WTC11 (cell line): ENCODE data around the gene FYCO1. TPM values are rescaled to one million over a fixed set of nuclear protein-coding genes. Genes with fewer than 3 reads are reported as not detected.

ENCODE experiments used
- ATAC-seq: fragments of 200-7000 bp; cut with Tn5 transposase; 2 replicates; pipeline ENCODE4 v1.10.0; 2021; ENCODE audit warnings: mild to moderate bottlenecking, moderate library complexity
- CTCF ChIA-PET: fragments of 300-600 bp; sonication (Branson Sonifier 250); formaldehyde crosslinking; loops from one replicate; lab custom pipeline; 2021; ENCODE audit warnings: antibody characterized with exemption; lab: Charles Lee
- POLR2A ChIA-PET: fragments of 350-600 bp; sonication (Branson Sonifier 250); formaldehyde crosslinking; loops from one replicate; lab custom pipeline; 2021; ENCODE audit warnings: antibody characterized with exemption; lab: Charles Lee
- DNase-seq: peaks from one replicate; pipeline ENCODE4 v3.0.0; 2021; ENCODE audit warnings: low spot score
- H3K27ac Mint-ChIP-seq: 2 replicates; pipeline ENCODE4 v1.8.0; 2021; ENCODE audit warnings: mixed read lengths
- H3K27me3 Mint-ChIP-seq: 2 replicates; pipeline ENCODE4 v1.8.0; 2021; ENCODE audit warnings: low read depth, mild to moderate bottlenecking, moderate library complexity, mixed read lengths
- H3K36me3 Mint-ChIP-seq: 2 replicates; pipeline ENCODE4 v1.8.0; 2021; ENCODE audit warnings: mixed read lengths
- H3K4me1 Mint-ChIP-seq: 2 replicates; pipeline ENCODE4 v1.8.0; 2022; ENCODE audit warnings: mixed read lengths
- H3K4me3 Mint-ChIP-seq: 2 replicates; pipeline ENCODE4 v1.8.0; 2021; ENCODE audit warnings: mild to moderate bottlenecking, moderate library complexity, mixed read lengths
- H3K9me3 Mint-ChIP-seq: 2 replicates; pipeline ENCODE4 v1.8.0; 2021; ENCODE audit warnings: mixed read lengths
- ATF3 ChIP-seq: sonication (generic); formaldehyde crosslinking; conservative IDR thresholded peaks from 2 replicates; pipeline ENCODE4 v1.8.1; 2022; ENCODE audit warnings: mild to moderate bottlenecking, missing genetic modification reagents
- CREB1 ChIP-seq: sonication (generic); formaldehyde crosslinking; IDR thresholded peaks from 2 replicates; pipeline ENCODE4 v1.8.0; 2023; ENCODE audit warnings: mild to moderate bottlenecking, missing genetic modification reagents
- EMX1 ChIP-seq: fragments of 250-450 bp; sonication (Bioruptor Pico); IDR thresholded peaks from 2 replicates; pipeline ENCODE4 v1.8.0; 2021; ENCODE audit warnings: mild to moderate bottlenecking
- JAZF1 ChIP-seq: fragments of 250-450 bp; sonication (Bioruptor Pico); IDR thresholded peaks from 2 replicates; pipeline ENCODE4 v1.9.0; 2021; ENCODE audit warnings: moderate library complexity, mild to moderate bottlenecking, inconsistent platforms
- JUN ChIP-seq: sonication (generic); formaldehyde crosslinking; IDR thresholded peaks from 2 replicates; pipeline ENCODE4 v1.8.0; 2023; ENCODE audit warnings: mild to moderate bottlenecking, missing genetic modification reagents
- MXD4 ChIP-seq: fragments of 250-450 bp; sonication (Bioruptor Pico); IDR thresholded peaks from 2 replicates; pipeline ENCODE4 v1.8.0; 2021; ENCODE audit warnings: mild to moderate bottlenecking, moderate library complexity, borderline replicate concordance
- NFE2L1 ChIP-seq: sonication (generic); formaldehyde crosslinking; IDR thresholded peaks from 2 replicates; pipeline ENCODE4 v1.8.1; 2023; ENCODE audit warnings: missing genetic modification reagents
- OVOL2 ChIP-seq: fragments of 250-450 bp; sonication (Bioruptor Pico); IDR thresholded peaks from 2 replicates; pipeline ENCODE4 v1.9.0; 2021; ENCODE audit warnings: mild to moderate bottlenecking, borderline replicate concordance
- PRRX2 ChIP-seq: fragments of 250-450 bp; sonication (Bioruptor Pico); IDR thresholded peaks from 2 replicates; pipeline ENCODE4 v1.8.0; 2021; ENCODE audit warnings: mild to moderate bottlenecking
- SOX15 ChIP-seq: fragments of 250-450 bp; sonication (Bioruptor Pico); IDR thresholded peaks from 2 replicates; pipeline ENCODE4 v1.9.0; 2021; ENCODE audit warnings: mild to moderate bottlenecking
- TEAD4 ChIP-seq: sonication (generic); formaldehyde crosslinking; IDR thresholded peaks from 2 replicates; pipeline ENCODE4 v1.8.0; 2022; ENCODE audit warnings: mild to moderate bottlenecking, missing genetic modification reagents
- ZNF396 ChIP-seq: fragments of 250-450 bp; sonication (Bioruptor Pico); IDR thresholded peaks from 2 replicates; pipeline ENCODE4 v1.8.0; 2021; ENCODE audit warnings: mild to moderate bottlenecking, moderate library complexity, borderline replicate concordance
- ZNF423 ChIP-seq: fragments of 250-450 bp; sonication (Bioruptor Pico); IDR thresholded peaks from 2 replicates; pipeline ENCODE4 v2.1.2; 2022; ENCODE audit warnings: mild to moderate bottlenecking, moderate library complexity
- ZNF425 ChIP-seq: fragments of 250-450 bp; sonication (Bioruptor Pico); conservative IDR thresholded peaks from 2 replicates; pipeline ENCODE4 v1.9.0; 2021; ENCODE audit warnings: mild to moderate bottlenecking
- ZSCAN18 ChIP-seq: fragments of 250-450 bp; sonication (Bioruptor Pico); IDR thresholded peaks from 2 replicates; pipeline ENCODE4 v2.1.2; 2022; ENCODE audit warnings: mild to moderate bottlenecking, moderate library complexity
- total RNA-seq: library from RNA; stranded (reverse); gene quantifications from 3 replicates; pipeline ENCODE4 v1.2.3, GENCODE V29; 2021
- TF ChIP-seq, protein P1 (sequence below): fragments of 250-450 bp; sonication (Bioruptor Pico); IDR thresholded peaks from 2 replicates; pipeline ENCODE4 v1.8.0; 2021; ENCODE audit warnings: mild to moderate bottlenecking
- TF ChIP-seq, protein P2 (sequence below): sonication (generic); formaldehyde crosslinking; IDR thresholded peaks from 2 replicates; pipeline ENCODE4 v1.8.1; 2022; ENCODE audit warnings: low read depth, missing genetic modification reagents, borderline replicate concordance
- TF ChIP-seq, protein P3 (sequence below): sonication (generic); formaldehyde crosslinking; IDR thresholded peaks from 2 replicates; pipeline ENCODE4 v1.8.0; 2022; ENCODE audit warnings: mild to moderate bottlenecking, missing genetic modification reagents
- TF ChIP-seq, protein P4 (sequence below): fragments of 250-450 bp; sonication (Bioruptor Pico); IDR thresholded peaks from 2 replicates; pipeline ENCODE4 v1.9.0; 2021; ENCODE audit warnings: mild to moderate bottlenecking
- TF ChIP-seq, protein P5 (sequence below): sonication (generic); formaldehyde crosslinking; IDR thresholded peaks from 2 replicates; pipeline ENCODE4 v1.8.1; 2023; ENCODE audit warnings: mild to moderate bottlenecking, missing genetic modification reagents, moderate library complexity

The FYCO1 gene
- total RNA-seq, 1 experiment from 2014 or later = 13.9 TPM

GRCh38 chr3:46031747-46032146 lies 36.1 kb upstream of the FYCO1 start:
- ChIA-PET POLR2A (no interaction called here), CTCF (interaction anchor here (0.8 kb wide), 1 partner anchor 93 kb away, joined by 3 read pairs; no protein-coding TSS in a partner anchor)
- Mint-ChIP-seq H3K27ac (no peak overlapping the region), H3K9me3 (peaks cover 25% of the 10 kb centered on the region), H3K4me1 (no peaks in the 10 kb centered on the region), H3K36me3 (peaks cover 9% of the 10 kb centered on the region), H3K27me3 (peaks cover 5% of the 10 kb centered on the region; the same call in 1 of the 2 replicates), H3K4me3 (no peak overlapping the region)
- ATAC-seq (no peak), DNase-seq (no peak)
- TF ChIP-seq JAZF1 (no peak), EMX1 (CRISPR knock-in tag) (no peak), ZNF396 (CRISPR knock-in tag) (no peak), ZNF423 (CRISPR knock-in tag) (no peak), SOX15 (CRISPR knock-in tag) (no peak), NFE2L1 (no peak), PRRX2 (CRISPR knock-in tag) (no peak), MXD4 (CRISPR knock-in tag) (no peak), JUN (CRISPR knock-in tag) (no peak), ZSCAN18 (CRISPR knock-in tag) (no peak)
- TF ChIP-seq, protein P1, sequence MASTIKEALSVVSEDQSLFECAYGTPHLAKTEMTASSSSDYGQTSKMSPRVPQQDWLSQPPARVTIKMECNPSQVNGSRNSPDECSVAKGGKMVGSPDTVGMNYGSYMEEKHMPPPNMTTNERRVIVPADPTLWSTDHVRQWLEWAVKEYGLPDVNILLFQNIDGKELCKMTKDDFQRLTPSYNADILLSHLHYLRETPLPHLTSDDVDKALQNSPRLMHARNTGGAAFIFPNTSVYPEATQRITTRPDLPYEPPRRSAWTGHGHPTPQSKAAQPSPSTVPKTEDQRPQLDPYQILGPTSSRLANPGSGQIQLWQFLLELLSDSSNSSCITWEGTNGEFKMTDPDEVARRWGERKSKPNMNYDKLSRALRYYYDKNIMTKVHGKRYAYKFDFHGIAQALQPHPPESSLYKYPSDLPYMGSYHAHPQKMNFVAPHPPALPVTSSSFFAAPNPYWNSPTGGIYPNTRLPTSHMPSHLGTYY (CRISPR knock-in tag) = no peak
- TF ChIP-seq, protein P2, sequence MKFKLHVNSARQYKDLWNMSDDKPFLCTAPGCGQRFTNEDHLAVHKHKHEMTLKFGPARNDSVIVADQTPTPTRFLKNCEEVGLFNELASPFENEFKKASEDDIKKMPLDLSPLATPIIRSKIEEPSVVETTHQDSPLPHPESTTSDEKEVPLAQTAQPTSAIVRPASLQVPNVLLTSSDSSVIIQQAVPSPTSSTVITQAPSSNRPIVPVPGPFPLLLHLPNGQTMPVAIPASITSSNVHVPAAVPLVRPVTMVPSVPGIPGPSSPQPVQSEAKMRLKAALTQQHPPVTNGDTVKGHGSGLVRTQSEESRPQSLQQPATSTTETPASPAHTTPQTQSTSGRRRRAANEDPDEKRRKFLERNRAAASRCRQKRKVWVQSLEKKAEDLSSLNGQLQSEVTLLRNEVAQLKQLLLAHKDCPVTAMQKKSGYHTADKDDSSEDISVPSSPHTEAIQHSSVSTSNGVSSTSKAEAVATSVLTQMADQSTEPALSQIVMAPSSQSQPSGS (CRISPR knock-in tag) = no peak
- TF ChIP-seq, protein P3, sequence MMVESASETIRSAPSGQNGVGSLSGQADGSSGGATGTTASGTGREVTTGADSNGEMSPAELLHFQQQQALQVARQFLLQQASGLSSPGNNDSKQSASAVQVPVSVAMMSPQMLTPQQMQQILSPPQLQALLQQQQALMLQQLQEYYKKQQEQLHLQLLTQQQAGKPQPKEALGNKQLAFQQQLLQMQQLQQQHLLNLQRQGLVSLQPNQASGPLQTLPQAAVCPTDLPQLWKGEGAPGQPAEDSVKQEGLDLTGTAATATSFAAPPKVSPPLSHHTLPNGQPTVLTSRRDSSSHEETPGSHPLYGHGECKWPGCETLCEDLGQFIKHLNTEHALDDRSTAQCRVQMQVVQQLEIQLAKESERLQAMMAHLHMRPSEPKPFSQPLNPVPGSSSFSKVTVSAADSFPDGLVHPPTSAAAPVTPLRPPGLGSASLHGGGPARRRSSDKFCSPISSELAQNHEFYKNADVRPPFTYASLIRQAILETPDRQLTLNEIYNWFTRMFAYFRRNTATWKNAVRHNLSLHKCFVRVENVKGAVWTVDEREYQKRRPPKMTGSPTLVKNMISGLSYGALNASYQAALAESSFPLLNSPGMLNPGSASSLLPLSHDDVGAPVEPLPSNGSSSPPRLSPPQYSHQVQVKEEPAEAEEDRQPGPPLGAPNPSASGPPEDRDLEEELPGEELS (CRISPR knock-in tag) = no peak
- TF ChIP-seq, protein P4, sequence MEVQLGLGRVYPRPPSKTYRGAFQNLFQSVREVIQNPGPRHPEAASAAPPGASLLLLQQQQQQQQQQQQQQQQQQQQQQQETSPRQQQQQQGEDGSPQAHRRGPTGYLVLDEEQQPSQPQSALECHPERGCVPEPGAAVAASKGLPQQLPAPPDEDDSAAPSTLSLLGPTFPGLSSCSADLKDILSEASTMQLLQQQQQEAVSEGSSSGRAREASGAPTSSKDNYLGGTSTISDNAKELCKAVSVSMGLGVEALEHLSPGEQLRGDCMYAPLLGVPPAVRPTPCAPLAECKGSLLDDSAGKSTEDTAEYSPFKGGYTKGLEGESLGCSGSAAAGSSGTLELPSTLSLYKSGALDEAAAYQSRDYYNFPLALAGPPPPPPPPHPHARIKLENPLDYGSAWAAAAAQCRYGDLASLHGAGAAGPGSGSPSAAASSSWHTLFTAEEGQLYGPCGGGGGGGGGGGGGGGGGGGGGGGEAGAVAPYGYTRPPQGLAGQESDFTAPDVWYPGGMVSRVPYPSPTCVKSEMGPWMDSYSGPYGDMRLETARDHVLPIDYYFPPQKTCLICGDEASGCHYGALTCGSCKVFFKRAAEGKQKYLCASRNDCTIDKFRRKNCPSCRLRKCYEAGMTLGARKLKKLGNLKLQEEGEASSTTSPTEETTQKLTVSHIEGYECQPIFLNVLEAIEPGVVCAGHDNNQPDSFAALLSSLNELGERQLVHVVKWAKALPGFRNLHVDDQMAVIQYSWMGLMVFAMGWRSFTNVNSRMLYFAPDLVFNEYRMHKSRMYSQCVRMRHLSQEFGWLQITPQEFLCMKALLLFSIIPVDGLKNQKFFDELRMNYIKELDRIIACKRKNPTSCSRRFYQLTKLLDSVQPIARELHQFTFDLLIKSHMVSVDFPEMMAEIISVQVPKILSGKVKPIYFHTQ (CRISPR knock-in tag) = no peak
- TF ChIP-seq, protein P5, sequence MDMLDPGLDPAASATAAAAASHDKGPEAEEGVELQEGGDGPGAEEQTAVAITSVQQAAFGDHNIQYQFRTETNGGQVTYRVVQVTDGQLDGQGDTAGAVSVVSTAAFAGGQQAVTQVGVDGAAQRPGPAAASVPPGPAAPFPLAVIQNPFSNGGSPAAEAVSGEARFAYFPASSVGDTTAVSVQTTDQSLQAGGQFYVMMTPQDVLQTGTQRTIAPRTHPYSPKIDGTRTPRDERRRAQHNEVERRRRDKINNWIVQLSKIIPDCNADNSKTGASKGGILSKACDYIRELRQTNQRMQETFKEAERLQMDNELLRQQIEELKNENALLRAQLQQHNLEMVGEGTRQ (CRISPR knock-in tag) = no peak

GRCh38 chr3:46031269-46031668 lies 35.6 kb upstream of the FYCO1 start:
- ATAC-seq = no peak
- CTCF ChIA-PET = interaction anchor here (0.8 to 1.4 kb wide), 2 partner anchors 48 to 92 kb away, joined by 3 to 4 read pairs; no protein-coding TSS in a partner anchor

More at GRCh38 chr3:46031269-46031668, 35.6 kb upstream of the FYCO1 start:
- Mint-ChIP-seq H3K27me3 (peaks cover 6% of the 10 kb centered on the region; the same call in 1 of the 2 replicates), H3K27ac (no peak overlapping the region), H3K36me3 (peaks cover 9% of the 10 kb centered on the region), H3K4me3 (no peak overlapping the region), H3K4me1 (no peaks in the 10 kb centered on the region), H3K9me3 (peaks cover 25% of the 10 kb centered on the region)
- TF ChIP-seq CREB1 (CRISPR knock-in tag) (no peak), ATF3 (CRISPR knock-in tag) (no peak), TEAD4 (CRISPR knock-in tag) (no peak), ZNF425 (CRISPR knock-in tag) (no peak), OVOL2 (CRISPR knock-in tag) (no peak)
- POLR2A ChIA-PET = no interaction called here
- no peak for DNase-seq
